Left ventricle myocardium inferior (tissue), 1 donor: Measurements from ENCODE around the gene EIF1B. TPM values are rescaled to one million over a fixed set of nuclear protein-coding genes. Genes with fewer than 3 reads are reported as not detected.
A peak's percentile ranks its signal among the peaks of the same experiment; 100 is the strongest.

Experiments used
- DNase-seq: peaks from one replicate; pipeline ENCODE4 v3.0.0-alpha.2; 2020
- H3K27ac ChIP-seq: fragments of 200-600 bp; replicated peaks from 2 replicates; pipeline ENCODE4 v1.8.0; 2021
- H3K27me3 ChIP-seq: fragments of 200-600 bp; 2 replicates; pipeline ENCODE4 v1.8.0; 2021; ENCODE audit warnings: low read depth
- H3K36me3 ChIP-seq: fragments of 200-600 bp; 2 replicates; pipeline ENCODE4 v1.8.0; 2021
- H3K4me1 ChIP-seq: fragments of 200-600 bp; 2 replicates; pipeline ENCODE4 v1.8.0; 2021
- H3K4me3 ChIP-seq: fragments of 200-600 bp; 2 replicates; pipeline ENCODE4 v1.8.0; 2021; ENCODE audit warnings: mild to moderate bottlenecking, moderate library complexity
- H3K9me3 ChIP-seq: fragments of 200-600 bp; replicated peaks from 2 replicates; pipeline ENCODE4 v1.8.0; 2021
- CTCF ChIP-seq: fragments of 200-600 bp; IDR thresholded peaks from 2 replicates; pipeline ENCODE4 v1.8.0; 2021; ENCODE audit warnings: antibody characterized with exemption, mild to moderate bottlenecking, borderline replicate concordance
- intact Hi-C: fragments of 100-400 bp; cut with micrococcal nuclease; formaldehyde crosslinking; loops from one replicate; pipeline ENCODE4 v1.11.0; 2022
- total RNA-seq: library from RNA; stranded (reverse); fragmentation: NEBNext Ultra II Directional; extraction: Animal tissue kit (Norgen Biotek cat#: 25700); gene quantifications from one replicate; pipeline ENCODE4 v1.2.1, GENCODE V29; 2021
- donor health status: DM: no; HTN: yes; CAD: no; lungs with severe emphysema.

Gene EIF1B
- total RNA-seq, 1 donor from 2014 or later: 416 TPM

- DNase-seq: no peak
- Histone ChIP-seq H3K9me3 (no peaks in the 10 kb centered on the region), H3K4me3 (no peak overlapping the region), H3K27me3 (no peaks in the 10 kb centered on the region), H3K4me1 (peaks cover 31% of the 10 kb centered on the region), H3K36me3 (peaks cover 7% of the 10 kb centered on the region), H3K27ac (peak overlapping the region; percentile 38)
- no peak for TF ChIP-seq CTCF
- intact Hi-C loops: no loop called here
Measured at GRCh38 chr3:40299721-40300335, 9.7 kb upstream of the EIF1B start.

- H3K4me1 ChIP-seq: peaks cover 32% of the 10 kb centered on the region
- no peak for TF ChIP-seq CTCF
- intact Hi-C loops: no loop called here
- no peak overlapping the region for H3K4me3 ChIP-seq
- H3K9me3 ChIP-seq: no peaks in the 10 kb centered on the region
- H3K36me3 ChIP-seq: peaks cover 7% of the 10 kb centered on the region
- DNase-seq: no peak
- no peaks in the 10 kb centered on the region for H3K27me3 ChIP-seq
- H3K27ac ChIP-seq: peak overlapping the region; percentile 74
Measured at GRCh38 chr3:40302784-40303183, 6.7 kb upstream of the EIF1B start.

- peaks cover 7% of the 10 kb centered on the region for H3K36me3 ChIP-seq
- intact Hi-C loops: no loop called here
- H3K4me1 ChIP-seq: peaks cover 44% of the 10 kb centered on the region
- H3K9me3 ChIP-seq: no peaks in the 10 kb centered on the region
- no peak overlapping the region for H3K4me3 ChIP-seq
- no peak for DNase-seq
- H3K27ac ChIP-seq: peak overlapping the region; percentile 74
- TF ChIP-seq CTCF: no peak
- no peaks in the 10 kb centered on the region for H3K27me3 ChIP-seq
Measured at GRCh38 chr3:40304352-40304751, 5.2 kb upstream of the EIF1B start.

- Histone ChIP-seq H3K9me3 (no peaks in the 10 kb centered on the region), H3K27me3 (no peaks in the 10 kb centered on the region), H3K4me3 (no peak overlapping the region), H3K27ac (no peak overlapping the region), H3K4me1 (peaks cover 50% of the 10 kb centered on the region), H3K36me3 (peaks cover 9% of the 10 kb centered on the region)
- no peak for TF ChIP-seq CTCF
- intact Hi-C loops: no loop called here
- no peak for DNase-seq
Measured at GRCh38 chr3:40306336-40306735, 3.2 kb upstream of the EIF1B start.

GRCh38 chr3:40307176-40307575, 2.3 kb upstream of the EIF1B start:
- Histone ChIP-seq H3K27ac (no peak overlapping the region), H3K4me1 (peaks cover 56% of the 10 kb centered on the region), H3K4me3 (no peak overlapping the region), H3K27me3 (no peaks in the 10 kb centered on the region), H3K9me3 (no peaks in the 10 kb centered on the region), H3K36me3 (peaks cover 17% of the 10 kb centered on the region)
- DNase-seq: no peak
- TF ChIP-seq CTCF: no peak
- intact Hi-C loops: no loop called here
